HCT116 (cell line): ENCODE results near the gene ATP6V1B1. TPM values are rescaled to one million over a fixed set of nuclear protein-coding genes. Genes with fewer than 3 reads are reported as not detected.

ENCODE experiments used
- ATAC-seq: fragments of 200-7000 bp; cut with Tn5 transposase; 2 replicates; pipeline ENCODE4 v1.9.1; 2020; ENCODE audit warnings: mild to moderate bottlenecking, moderate library complexity
- BruUV-seq: library from RNA; stranded (reverse); fragments of 400-500 nt; replicated peaks from 2 replicates; lab custom pipeline; 2021; lab: Mats Ljungman, UMichigan
- CTCF ChIA-PET: fragments of 300-600 bp; sonication (Branson Sonifier 250); formaldehyde crosslinking; loops from one replicate; lab custom pipeline; 2021; ENCODE audit warnings: antibody characterized with exemption; lab: Charles Lee
- POLR2A ChIA-PET: fragments of 300-600, 350-600 bp; sonication (Branson Sonifier 250); formaldehyde crosslinking; loops from one replicate; lab custom pipeline; 2021; ENCODE audit warnings: antibody characterized with exemption; lab: Charles Lee
- RAD21 ChIA-PET, 2 experiments: fragments of 300-600 bp; sonication (Branson Sonifier 250); formaldehyde crosslinking; loops; one replicate each; lab custom pipeline; 2023; ENCODE audit warnings: low total read pairs in 2 of 2; ENCODE audit not compliant: uncharacterized antibody in 2 of 2, unreplicated experiment in 2 of 2, low non-redundant PET in 1 of 2; lab: Charles Lee
- DNase-seq: peaks from one replicate; pipeline ENCODE4 v3.0.0-alpha.2; 2010; ENCODE audit warnings: low read depth, low spot score
- H2AFZ ChIP-seq: fragments of 200-600 bp; shearing (Covaris generic), sonication (generic); 2 replicates; pipeline ENCODE4 v1.6.1; 2017; ENCODE audit warnings: low read depth, mixed run types, mixed read lengths, antibody characterized with exemption, low read length; ENCODE audit not compliant: poor library complexity, severe bottlenecking
- H3K27ac ChIP-seq: 2 replicates; pipeline ENCODE4 v1.5.1; 2012; ENCODE audit warnings: low read depth, low read length
- H3K27me3 ChIP-seq: fragments of 200-600 bp; sonication (generic); 2 replicates; pipeline ENCODE4 v1.6.1; 2016; ENCODE audit warnings: mixed run types, low read length, mixed read lengths; ENCODE audit not compliant: insufficient read depth
- H3K36me3 ChIP-seq, 2 experiments: fragments of 200-500 bp in 1 of 2; fragments of 200-600 bp in 1 of 2; sonication (Bioruptor generic) in 1 of 2; sonication (generic) in 1 of 2; 2 replicates each; pipeline versions ENCODE4 v1.5.1 to v1.6.1; 2014 to 2016; ENCODE audit warnings: low read length in 2 of 2, inconsistent platforms in 1 of 2, mixed read lengths in 1 of 2, mixed run types in 1 of 2; ENCODE audit not compliant: insufficient read depth in 2 of 2, control insufficient read depth in 1 of 2
- H3K4me1 ChIP-seq, 2 experiments: fragments of 200-600 bp in 1 of 2; sonication (generic) in 1 of 2; 2 replicates each; pipeline versions ENCODE4 v1.5.1 to v1.6.1; 2012 to 2017; ENCODE audit warnings: low read length in 2 of 2, inconsistent platforms in 1 of 2, mild to moderate bottlenecking in 1 of 2, mixed read lengths in 1 of 2, mixed run types in 1 of 2, moderate library complexity in 1 of 2; ENCODE audit not compliant: insufficient read depth in 2 of 2, control insufficient read depth in 1 of 2
- H3K4me2 ChIP-seq: fragments of 200-600 bp; sonication (generic); 2 replicates; pipeline ENCODE4 v1.6.1; 2017; ENCODE audit warnings: mixed run types, low read length, mixed read lengths
- H3K4me3 ChIP-seq, 2 experiments: fragments of 200-600 bp in 1 of 2; sonication (generic) in 1 of 2; replicated peaks in 1 of 2; 2 replicates each; pipeline ENCODE4 v1.5.1; 2011 to 2016; ENCODE audit warnings: low read length in 2 of 2, control low read depth in 1 of 2, low read depth in 1 of 2, mild to moderate bottlenecking in 1 of 2, mixed read lengths in 1 of 2, mixed run types in 1 of 2
- H3K79me2 ChIP-seq: fragments of 200-600 bp; sonication (generic); 2 replicates; pipeline ENCODE4 v1.6.1; 2017; ENCODE audit warnings: mild to moderate bottlenecking, mixed run types, low read length, moderate library complexity, mixed read lengths; ENCODE audit not compliant: insufficient read depth
- H3K9ac ChIP-seq: fragments of 200-600 bp; sonication (generic); 2 replicates; pipeline ENCODE4 v1.6.1; 2016; ENCODE audit warnings: low read length, mixed read lengths
- H3K9me2 ChIP-seq: fragments of 200-600 bp; sonication (generic), shearing (Covaris generic); 2 replicates; pipeline ENCODE4 v1.6.1; 2017; ENCODE audit warnings: mixed run types, mild to moderate bottlenecking, moderate library complexity; ENCODE audit not compliant: insufficient read depth
- H3K9me3 ChIP-seq, 2 experiments: fragments of 200-500 bp in 1 of 2; fragments of 200-600 bp in 1 of 2; sonication (Bioruptor generic) in 1 of 2; sonication (generic) in 1 of 2; 2 replicates each; pipeline ENCODE4 v1.6.1; 2014 to 2017; ENCODE audit warnings: low read length in 2 of 2, mixed read lengths in 2 of 2, inconsistent platforms in 1 of 2, low read depth in 1 of 2, mild to moderate bottlenecking in 1 of 2, mixed run types in 1 of 2, moderate library complexity in 1 of 2; ENCODE audit not compliant: control insufficient read depth in 1 of 2, insufficient read depth in 1 of 2
- H4K20me1 ChIP-seq: fragments of 200-600 bp; sonication (generic), shearing (Covaris generic); 2 replicates; pipeline ENCODE4 v1.6.1; 2017; ENCODE audit warnings: mixed run types, mild to moderate bottlenecking, moderate library complexity; ENCODE audit not compliant: insufficient read depth
- CBX3 ChIP-seq: IDR thresholded peaks from 2 replicates; pipeline ENCODE4 v1.6.1; 2012; ENCODE audit warnings: low read depth
- CEBPB ChIP-seq: IDR thresholded peaks from 2 replicates; pipeline ENCODE4 v1.6.1; 2012; ENCODE audit warnings: low read depth
- EGR1 ChIP-seq: IDR thresholded peaks from 2 replicates; pipeline ENCODE4 v1.6.1; 2012; ENCODE audit warnings: low read depth
- ELF1 ChIP-seq: IDR thresholded peaks from 2 replicates; pipeline ENCODE4 v1.6.1; 2012; ENCODE audit warnings: low read depth, borderline replicate concordance
- REST ChIP-seq: IDR thresholded peaks from 2 replicates; pipeline ENCODE4 v1.6.1; 2012; ENCODE audit warnings: low read depth
- TCF7L2 ChIP-seq: IDR thresholded peaks from 2 replicates; pipeline ENCODE4 v1.7.0; 2011; ENCODE audit warnings: borderline replicate concordance, inconsistent platforms; ENCODE audit not compliant: insufficient read depth, insufficient read length; ENCODE audit errors: extremely low read depth
- YY1 ChIP-seq: IDR thresholded peaks from 2 replicates; pipeline ENCODE4 v1.6.1; 2011; ENCODE audit warnings: low read length, low read depth, moderate library complexity, mild to moderate bottlenecking; ENCODE audit not compliant: insufficient replicate concordance; ENCODE audit errors: extremely low read depth
- ZBTB33 ChIP-seq: IDR thresholded peaks from 2 replicates; pipeline ENCODE4 v1.6.1; 2011; ENCODE audit warnings: mild to moderate bottlenecking, low read length, moderate library complexity; ENCODE audit not compliant: insufficient replicate concordance; ENCODE audit errors: extremely low read depth
- ZFX ChIP-seq: fragments of 450-650 bp; IDR thresholded peaks from 2 replicates; pipeline ENCODE4 v1.6.1; 2017
- intact Hi-C: fragments of 100-400 bp; cut with micrococcal nuclease; formaldehyde crosslinking; loops from 2 replicates; pipeline ENCODE4 v1.10.0; 2022
- total RNA-seq: library from RNA; stranded (reverse); gene quantifications from one replicate; pipeline ENCODE4 v1.2.1, GENCODE V29; 2021; ENCODE audit not compliant: unreplicated experiment

Gene ATP6V1B1
- total RNA-seq, 1 experiment from 2014 or later = 0.74 TPM

GRCh38 chr2:70926042-70926441 lies 9.7 kb upstream of the ATP6V1B1 start:
- ChIA-PET RAD21 (no interaction called here), CTCF (no interaction called here), POLR2A (no interaction called here)
- no peak for DNase-seq
- H3K27me3 ChIP-seq = no peaks in the 10 kb centered on the region
- no peak for TF ChIP-seq ZBTB33
- TF ChIP-seq EGR1 = no peak
- no peak for TF ChIP-seq CEBPB
- TF ChIP-seq ELF1 = no peak
- TF ChIP-seq REST = no peak
- no peak for TF ChIP-seq ZFX
- TF ChIP-seq YY1 = no peak
- no peak for TF ChIP-seq TCF7L2
- TF ChIP-seq CBX3 = no peak
- no peaks in the 10 kb centered on the region for H3K4me1 ChIP-seq
- no TSS peak for BruUV-seq
- H4K20me1 ChIP-seq = no peaks in the 10 kb centered on the region
- no peaks in the 10 kb centered on the region for H3K9me2 ChIP-seq
- no peaks in the 10 kb centered on the region for H3K79me2 ChIP-seq
- H3K9ac ChIP-seq = no peak overlapping the region
- H3K9me3 ChIP-seq = no peaks in the 10 kb centered on the region
- H3K4me2 ChIP-seq = no peak overlapping the region
- H3K4me3 ChIP-seq = no peak overlapping the region
- H2AFZ ChIP-seq = no peak overlapping the region
- no peaks in the 10 kb centered on the region for H3K36me3 ChIP-seq
- intact Hi-C loops = no loop called here
- no peak overlapping the region for H3K27ac ChIP-seq
- no peak for ATAC-seq
